Heart left ventricle (tissue), 16 donors: ENCODE data around the gene PNLIPRP2. TPM values are rescaled to one million over a fixed set of nuclear protein-coding genes. Genes with fewer than 3 reads are reported as not detected.

Source experiments
- ATAC-seq, 4 donors: fragments of 200-7000 bp; cut with Tn5 transposase; one replicate each; pipeline ENCODE4 v1.9.1; 2020 to 2022; ENCODE audit warnings: moderate library complexity in 4 of 4, mild to moderate bottlenecking in 3 of 4, moderate number of reproducible peaks in 1 of 4
- DNase-seq, 5 donors: peaks; one replicate each; pipeline ENCODE4 v3.0.0-alpha.2; 2020
- H3K27ac ChIP-seq, 12 donors: fragments of 200-600 bp; sonication (generic) in 4 of 12; one replicate each; pipeline versions ENCODE4 v1.5.0 to v1.8.0; 2016 to 2022; ENCODE audit warnings: mild to moderate bottlenecking in 2 of 12
- H3K27me3 ChIP-seq, 9 donors: fragments of 200-600 bp; sonication (generic) in 2 of 9; one replicate each; pipeline versions ENCODE4 v1.5.1 to v1.8.0; 2016 to 2022; ENCODE audit warnings: mild to moderate bottlenecking in 3 of 9
- H3K36me3 ChIP-seq, 9 donors: fragments of 200-600 bp; sonication (generic) in 2 of 9; one replicate each; pipeline versions ENCODE4 v1.5.0 to v1.8.0; 2018 to 2022; ENCODE audit warnings: mild to moderate bottlenecking in 2 of 9
- H3K4me1 ChIP-seq, 12 donors: fragments of 200-600 bp; sonication (generic) in 4 of 12; one replicate each; pipeline versions ENCODE4 v1.5.0 to v1.8.0; 2016 to 2022; ENCODE audit warnings: mild to moderate bottlenecking in 3 of 12
- H3K4me3 ChIP-seq, 12 donors: fragments of 200-600 bp; sonication (generic) in 4 of 12; one replicate each; pipeline versions ENCODE4 v1.5.0 to v1.8.0; 2017 to 2022; ENCODE audit warnings: mild to moderate bottlenecking in 9 of 12, moderate library complexity in 4 of 12
- H3K9me3 ChIP-seq, 12 donors: fragments of 200-600 bp; sonication (generic) in 4 of 12; one replicate each; pipeline versions ENCODE4 v1.5.0 to v1.8.0; 2016 to 2022; ENCODE audit warnings: mild to moderate bottlenecking in 1 of 12
- CTCF ChIP-seq, 12 donors: fragments of 200-600 bp; sonication (generic) in 4 of 12; IDR thresholded peaks; one replicate each; pipeline versions ENCODE4 v1.5.0 to v1.8.0; 2018 to 2022; ENCODE audit warnings: antibody characterized with exemption in 12 of 12, mild to moderate bottlenecking in 5 of 12
- POLR2A ChIP-seq, 2 donors: fragments of 450-650 bp; IDR thresholded peaks; one replicate each; pipeline ENCODE4 v1.6.1; 2017; ENCODE audit warnings: antibody characterized with exemption in 2 of 2, mild to moderate bottlenecking in 2 of 2, moderate library complexity in 2 of 2
- WGBS, 4 donors: extraction: QIAGEN DNeasy Blood & Tissue Kit in 2 of 4; methylation state at CpG; one replicate each; pipeline versions ENCODE4 v1.1.5 to v1.1.7; 2013 to 2018; 5-methylcytosine and 5-hydroxymethylcytosine counted together
- intact Hi-C, 10 donors: fragments of 100-400 bp; cut with DNase I; formaldehyde crosslinking; loops; one replicate each; pipeline versions ENCODE4 v1.11.1 to v1.14.2; 2022
- polyA plus RNA-seq, 2 donors: library from polyadenylated mRNA; stranded (reverse); fragments of 200-250 nt; gene quantifications; one replicate each; pipeline ENCODE4 v1.2.3, GENCODE V29; 2013
- total RNA-seq, 9 donors: library from RNA; depleted of rRNA in 2 of 9; stranded (reverse); fragments of >200 nt in 2 of 9; fragmentation: NEBNext Ultra II Directional in 3 of 9; extraction: Animal tissue kit (Norgen Biotek cat#: 25700) in 3 of 9; gene quantifications; one replicate each; pipeline versions ENCODE4 v1.1.0 to v1.2.4, GENCODE V29; 2016 to 2023
- donor health status: ischemic (EF 13 %, LVEDD 7.1; RV severe dilation, severe dysfunction).
- donor health status: healthy with polysubstance abuse.
- donor health status: DM: no; HTN: yes; CAD: no.
- donor health status: DM: no; HTN: no; CAD: no.
- donor health status: ischemic (EF 25% LVEDD 6.9; RV normal size, moderate dysfunction).
- donor health status: ischemic (EF 25% LVEDD 5.7; RV mildly dilated, moderate dysfunction).
- donor health status: healthy.
- donor health status: DM: yes; HTN: yes; CAD: no.
- donor health status: ischemic (EF 35%, LVEDD 5.7; RV mildly dilated, moderate dysfunction).
- donor health status: nonischemic (EF 11% LVEDD 7.7; RV severe dilation, severe dysfunction).
- donor health status: DM: yes; HTN: yes; CAD: no.
- donor health status: PGD.
- donor health status: ischemic (EF 29% LVEDD 5.4; RV normal size, mild dysfunction).
- donor health status: nonischemic (EF 23%, LVEDD 6.1; RV moderate dilation, normal function).

The PNLIPRP2 gene
- total and polyA plus RNA-seq, 11 donors: 0.04 to 0.27 TPM; not detected in 9

GRCh38 chr10:116689744-116690143 lies 69.0 kb downstream of the PNLIPRP2 start:
- DNase-seq (no peak), ATAC-seq (no peak)
- Histone ChIP-seq H3K36me3 (peaks cover 0 to 5% (median 0%) of the 10 kb centered on the region in 9 donors), H3K27ac (peak overlapping the region in 4 of 12 donors; percentile 48 to 73 (median 65)), H3K27me3 (no peaks in the 10 kb centered on the region), H3K9me3 (no peaks in the 10 kb centered on the region), H3K4me3 (no peak overlapping the region), H3K4me1 (peaks cover 0 to 55% (median 42%) of the 10 kb centered on the region in 12 donors)
- 88 to 94% (median 90%) methylated on average over 4 of the region's 4 CpGs for WGBS, 4 donors
- intact Hi-C loops: loop anchor here (2.0 to 10.0 kb wide), 8 partner anchors 48 to 488 kb away; partner anchors contain the start of gene HSPA12A (in 6 of the 10)
- no peak for TF ChIP-seq CTCF (IDR thresholded peaks at IDR 0.05)
- no peak for TF ChIP-seq POLR2A (IDR thresholded peaks at IDR 0.05)

GRCh38 chr10:116690356-116691322 lies 69.9 kb downstream of the PNLIPRP2 start:
- H3K36me3 ChIP-seq: peaks cover 0 to 5% (median 0%) of the 10 kb centered on the region in 9 donors
- peaks cover 0 to 55% (median 42%) of the 10 kb centered on the region in 12 donors for H3K4me1 ChIP-seq
- DNase-seq (peak in 3 of 5 donors; percentile 54 to 63 (median 58)), ATAC-seq (peak; percentile 46 to 66 (median 62))
- 24 to 39% (median 30%) methylated on average over 17 of the region's 17 CpGs for WGBS, 4 donors
- peak overlapping the region in 1 of 12 donors; percentile 23 for H3K4me3 ChIP-seq
- intact Hi-C loops: loop anchor here in 5 of 10 donors (2.0 to 5.0 kb wide), 3 partner anchors 47 to 52 kb away; partner anchors contain the start of gene HSPA12A (in 4 of the 5)
- TF ChIP-seq POLR2A (IDR thresholded peaks at IDR 0.05) (no peak), CTCF (IDR thresholded peaks at IDR 0.05) (peak in 11 of 12 donors; percentile 21 to 63 (median 38))
- no peaks in the 10 kb centered on the region for H3K27me3 ChIP-seq
- no peaks in the 10 kb centered on the region for H3K9me3 ChIP-seq
- H3K27ac ChIP-seq: peak overlapping the region in 10 of 12 donors; percentile 40 to 75 (median 52)

GRCh38 chr10:116691635-116692034 lies 70.9 kb downstream of the PNLIPRP2 start:
- DNase-seq (no peak), ATAC-seq (no peak)
- Histone ChIP-seq H3K9me3 (no peaks in the 10 kb centered on the region), H3K27me3 (no peaks in the 10 kb centered on the region), H3K27ac (peak overlapping the region in 9 of 12 donors; percentile 32 to 73 (median 51)), H3K36me3 (peaks cover 0 to 5% (median 0%) of the 10 kb centered on the region in 9 donors), H3K4me1 (peaks cover 0 to 55% (median 42%) of the 10 kb centered on the region in 12 donors), H3K4me3 (no peak overlapping the region)
- intact Hi-C loops: loop anchor here in 5 of 10 donors (2.0 to 5.0 kb wide), 3 partner anchors 46 to 51 kb away; partner anchors contain the start of gene HSPA12A (in 4 of the 5)
- 55 to 70% (median 66%) methylated on average over 3 to 6 of the region's 6 CpGs for WGBS, 4 donors
- TF ChIP-seq POLR2A (IDR thresholded peaks at IDR 0.05): no peak

- ATAC-seq (no peak), DNase-seq (no peak)
- no peaks in the 10 kb centered on the region for H3K27me3 ChIP-seq
- no peak overlapping the region for H3K4me3 ChIP-seq
- intact Hi-C loops: loop anchor here in 4 of 10 donors (5.0 kb wide), 2 partner anchors 45 to 50 kb away; partner anchors contain the start of gene HSPA12A (in 3 of the 4)
- H3K9me3 ChIP-seq: no peaks in the 10 kb centered on the region
- 82 to 92% (median 89%) methylated on average over 6 to 8 of the region's 8 CpGs for WGBS, 4 donors
- peaks cover 0 to 5% (median 0%) of the 10 kb centered on the region in 9 donors for H3K36me3 ChIP-seq
- TF ChIP-seq CTCF (IDR thresholded peaks at IDR 0.05) (no peak), POLR2A (IDR thresholded peaks at IDR 0.05) (no peak)
- peak overlapping the region in 7 of 12 donors; percentile 32 to 73 (median 54) for H3K27ac ChIP-seq
- H3K4me1 ChIP-seq: peaks cover 0 to 53% (median 41%) of the 10 kb centered on the region in 12 donors
Observed at GRCh38 chr10:116692225-116692624, 71.5 kb downstream of the PNLIPRP2 start.
